ENCODE results near the gene TASOR.
A peak's percentile ranks its signal among the peaks of the same experiment; 100 is the strongest.

The TASOR gene

DNA sequence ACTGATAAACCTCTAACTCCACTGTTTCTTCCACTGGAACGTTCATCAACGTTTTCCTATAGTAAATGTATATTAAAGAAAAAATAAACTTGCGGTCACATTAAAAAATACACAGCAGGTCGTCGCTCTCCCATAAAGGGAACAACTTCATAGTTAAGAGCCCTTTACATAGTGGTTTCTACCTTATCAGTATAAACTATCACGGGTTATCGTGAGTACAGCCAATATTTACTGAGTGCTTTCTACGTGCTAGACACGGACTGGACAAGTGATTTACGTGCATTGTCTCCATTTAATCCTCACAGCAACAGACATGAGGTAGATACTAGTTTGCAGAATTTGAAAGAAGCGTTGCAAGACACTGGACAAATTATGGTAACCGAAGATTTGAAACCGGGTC is 964 bp upstream of the TASOR start:
- DNase-seq: no peak

DNA sequence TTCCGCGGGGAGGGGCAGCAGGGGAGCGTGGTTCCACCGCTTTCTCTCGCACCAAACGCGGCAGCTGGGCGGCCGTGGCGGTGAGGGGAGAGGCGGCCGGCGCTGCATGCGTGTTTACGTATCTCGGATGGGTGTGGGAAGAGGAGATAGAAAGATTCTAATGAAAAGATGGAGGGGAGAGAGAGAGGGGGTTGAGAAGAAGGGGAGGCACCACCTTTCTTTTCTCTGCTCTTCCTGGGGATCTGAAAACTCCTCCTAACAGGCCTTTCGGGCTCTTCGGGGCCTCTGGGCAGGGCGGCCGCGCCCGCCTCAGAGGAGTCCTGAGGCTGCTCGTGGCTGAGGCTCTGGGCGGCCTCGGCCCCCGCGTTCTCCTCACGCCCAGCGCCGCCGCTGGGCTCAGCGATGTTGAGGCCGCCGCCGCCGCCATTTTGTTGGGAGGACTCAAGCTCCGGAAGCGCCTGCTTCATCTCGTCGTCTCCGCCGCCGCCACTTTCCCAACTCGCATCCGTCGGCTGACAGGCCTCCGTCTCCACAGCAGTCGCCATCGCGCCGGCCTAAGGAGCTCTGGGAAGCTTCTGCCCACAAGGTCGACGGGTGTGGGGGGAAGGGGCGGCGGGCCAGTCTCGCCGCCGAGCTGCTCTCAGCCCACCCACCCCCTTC is 473 bp downstream of the TASOR start:
- peak; percentile 22 for DNase-seq

DNA sequence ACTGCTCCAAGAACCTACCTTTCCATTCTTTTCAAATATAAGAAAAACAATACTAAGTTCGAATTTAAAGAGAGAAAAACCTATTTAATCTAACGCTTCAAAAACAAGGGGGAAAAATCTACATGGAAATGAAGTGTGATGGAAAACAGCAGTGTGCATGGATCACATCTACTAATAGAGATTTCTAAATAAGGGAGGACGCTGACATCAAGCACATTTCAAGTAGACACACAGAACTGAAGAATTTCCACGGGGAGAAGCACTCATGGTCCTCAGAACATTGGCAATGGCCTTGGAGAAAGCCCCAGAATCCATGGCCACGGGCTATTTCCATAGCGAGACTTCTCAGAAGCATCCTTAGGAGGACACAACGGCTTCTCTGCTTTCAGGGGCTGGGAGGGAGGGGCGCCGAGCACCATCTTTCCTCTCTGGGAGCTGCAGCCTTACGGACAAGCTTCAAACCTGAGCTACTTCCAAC is 1.0 kb downstream of the TASOR start:
- DNase-seq: peak; percentile 47

DNA sequence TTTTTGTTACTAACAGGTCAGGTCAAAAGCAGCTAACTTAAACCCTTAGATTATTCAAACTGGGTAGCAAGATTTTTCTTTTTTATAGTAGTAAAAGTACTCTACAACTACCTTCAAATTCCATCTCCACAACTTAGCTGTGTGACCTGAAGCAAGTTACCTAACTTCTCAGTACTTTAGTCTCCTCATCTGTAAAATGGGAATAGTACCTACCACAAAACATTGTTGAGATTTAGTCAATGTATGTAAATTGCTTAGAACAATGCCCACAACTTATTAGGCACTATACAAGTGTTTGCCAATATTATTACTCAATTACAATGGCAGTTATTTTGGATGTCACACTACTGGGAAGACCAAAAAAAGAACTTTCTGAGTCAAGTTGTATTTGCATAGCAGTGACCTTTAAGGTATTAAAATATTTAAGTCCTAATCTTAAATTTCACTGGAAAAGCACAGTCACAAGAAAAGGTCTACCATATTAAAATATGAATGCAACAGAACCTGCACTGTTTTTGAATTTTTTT is 2.9 kb downstream of the TASOR start:
- no peak for DNase-seq

DNA sequence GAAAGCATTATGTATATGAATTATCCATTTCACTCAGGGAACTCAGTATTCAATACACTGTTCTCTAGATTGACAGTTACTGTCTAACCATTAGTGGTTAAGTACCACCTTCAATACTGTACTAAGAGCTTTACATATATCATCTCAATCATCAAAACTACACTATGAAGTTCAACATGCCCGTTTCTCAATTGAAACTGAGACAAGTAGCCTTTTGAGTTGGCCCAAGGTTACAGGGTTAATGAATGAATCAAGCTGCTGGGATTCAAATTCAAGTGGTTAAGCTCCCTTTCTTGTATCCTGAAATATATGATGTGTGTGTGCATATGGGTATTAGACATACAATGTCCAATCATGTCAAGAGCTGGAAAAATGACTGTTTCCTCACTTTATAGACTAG is 5.8 kb downstream of the TASOR start:
- DNase-seq: no peak

DNA sequence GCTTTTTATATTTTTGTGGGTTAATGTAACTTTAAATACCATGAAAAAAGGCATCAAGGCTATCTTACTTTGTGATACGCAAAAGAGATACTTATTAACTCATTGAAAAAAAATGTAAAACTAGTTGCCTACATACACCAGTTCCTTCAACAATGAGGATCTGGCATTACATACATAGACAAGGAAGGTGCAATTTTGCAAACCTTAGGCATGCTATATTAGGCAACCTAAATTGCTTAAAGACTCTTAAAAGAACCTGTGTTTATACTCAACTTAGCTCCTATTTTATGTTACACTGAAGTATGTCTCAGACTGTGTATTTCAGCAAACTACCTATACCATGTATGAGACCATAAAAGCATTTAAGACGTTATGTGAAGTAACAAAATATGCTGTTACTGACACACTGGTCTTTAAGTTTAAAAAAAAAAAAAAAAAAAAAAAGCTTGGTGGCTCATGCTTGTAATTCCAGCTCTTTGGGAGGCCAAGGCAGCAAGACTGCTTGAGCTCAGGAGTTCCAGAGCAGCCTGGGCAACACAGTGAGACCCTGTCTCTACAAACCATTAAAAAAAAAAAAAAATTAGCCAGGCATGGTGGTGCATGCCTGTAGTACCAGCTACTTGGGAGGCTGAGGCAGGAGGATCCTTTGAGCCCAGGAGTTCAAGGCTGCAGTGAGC is 9.1 kb downstream of the TASOR start:
- no peak for DNase-seq

DNA sequence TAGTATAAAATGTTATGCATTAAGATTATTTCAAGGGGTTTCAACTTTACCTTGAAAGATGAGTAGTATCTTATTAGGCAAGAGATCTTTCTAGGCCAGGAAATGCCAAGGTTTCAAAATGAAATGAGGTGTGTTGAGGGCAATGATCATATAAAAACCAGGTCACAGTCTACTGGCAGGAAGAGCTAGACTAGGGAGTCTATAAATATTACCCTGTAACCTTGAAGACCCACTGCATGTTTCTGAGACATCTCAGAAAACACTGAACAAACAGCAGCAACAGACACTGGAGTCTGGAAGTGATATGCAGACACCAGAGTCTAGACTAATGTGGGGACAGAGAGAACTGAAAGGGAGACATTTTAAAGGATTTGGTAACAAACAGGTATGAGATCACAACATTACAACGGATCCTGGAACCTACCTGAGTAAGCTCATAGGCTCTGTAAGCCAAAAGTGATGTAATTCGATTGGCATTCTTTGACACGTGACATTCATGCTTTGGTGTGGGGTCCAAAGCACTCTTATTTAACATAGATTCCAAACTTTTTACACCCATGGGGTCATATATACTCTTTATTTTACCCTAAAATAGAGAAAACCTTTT is 15.0 kb downstream of the TASOR start:
- no peak for DNase-seq

DNA sequence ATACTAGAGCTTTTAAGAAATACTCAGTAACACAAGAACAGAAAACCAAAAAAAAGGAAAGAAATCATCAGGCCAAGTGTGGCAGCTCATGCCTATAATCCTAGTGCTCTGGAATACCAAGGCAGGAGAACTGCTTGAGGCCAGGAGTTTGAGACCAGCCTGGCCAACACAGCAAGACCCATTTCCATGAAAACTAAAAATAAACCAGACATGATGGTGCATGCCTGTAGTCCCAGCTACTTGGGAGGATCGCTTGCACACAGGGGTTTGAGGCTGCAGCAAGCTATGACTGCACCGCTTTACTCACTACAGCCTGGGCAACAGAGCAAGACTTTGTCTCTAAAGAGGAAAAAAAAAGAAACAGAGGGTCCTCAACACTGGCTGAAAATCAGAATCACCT is 18.2 kb downstream of the TASOR start:
- DNase-seq: no peak

DNA sequence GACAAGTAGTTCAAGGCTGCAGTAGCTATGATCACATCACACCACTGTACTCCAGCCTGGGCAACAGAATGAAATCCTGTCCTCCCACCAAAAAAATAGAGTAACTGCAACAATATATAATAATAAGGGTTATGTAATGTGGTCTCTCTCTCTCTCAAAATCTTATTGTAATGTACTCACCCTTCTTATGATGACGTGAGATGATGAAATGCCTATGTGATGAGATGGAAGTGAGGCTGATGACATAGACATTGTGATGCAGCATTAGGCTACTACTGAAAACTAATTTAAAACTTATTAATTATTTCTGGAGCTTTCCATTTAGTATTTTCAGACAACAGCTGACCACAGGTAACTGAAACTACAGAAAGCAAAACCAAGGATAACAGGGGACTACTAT is 27.4 kb downstream of the TASOR start:
- no peak for DNase-seq

DNA sequence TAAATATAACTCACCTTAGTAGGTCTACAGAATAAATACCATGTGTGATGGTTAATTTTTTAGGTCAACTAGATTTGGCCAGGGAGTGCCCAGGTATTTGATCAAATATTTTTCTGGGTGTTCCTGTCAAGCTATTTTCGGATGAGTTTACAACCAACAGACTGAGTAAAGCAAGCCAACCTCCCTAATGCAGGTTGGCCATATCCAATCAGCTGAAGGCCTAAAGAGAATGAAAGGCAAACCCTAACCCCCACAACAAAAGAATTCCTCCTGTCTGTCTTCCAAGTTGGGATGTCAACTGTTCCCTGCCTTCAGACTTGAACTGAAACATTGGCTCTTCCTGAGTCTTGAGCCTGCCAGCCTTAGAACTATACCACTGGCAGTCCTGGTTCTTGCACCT is 28.6 kb downstream of the TASOR start:
- no peak for DNase-seq

DNA sequence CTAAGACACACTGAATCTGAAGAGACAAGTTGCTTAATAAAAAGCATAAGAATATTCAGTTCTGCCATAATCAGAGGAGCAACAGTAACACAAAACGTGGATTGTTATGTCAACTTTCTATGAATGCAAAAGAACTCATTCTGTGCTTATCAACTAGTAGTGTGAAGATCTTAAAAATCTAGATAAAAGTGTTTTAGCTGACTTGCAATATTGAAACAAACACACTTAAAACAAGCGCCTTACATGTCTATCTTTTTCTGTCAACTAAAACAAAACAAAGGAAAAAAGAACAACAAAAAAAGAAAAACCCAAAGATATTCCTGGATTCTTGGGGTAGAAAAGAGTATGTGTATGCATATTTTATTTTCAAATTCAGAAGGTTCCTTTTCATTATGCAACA is 37.7 kb downstream of the TASOR start:
- no peak for DNase-seq

DNA sequence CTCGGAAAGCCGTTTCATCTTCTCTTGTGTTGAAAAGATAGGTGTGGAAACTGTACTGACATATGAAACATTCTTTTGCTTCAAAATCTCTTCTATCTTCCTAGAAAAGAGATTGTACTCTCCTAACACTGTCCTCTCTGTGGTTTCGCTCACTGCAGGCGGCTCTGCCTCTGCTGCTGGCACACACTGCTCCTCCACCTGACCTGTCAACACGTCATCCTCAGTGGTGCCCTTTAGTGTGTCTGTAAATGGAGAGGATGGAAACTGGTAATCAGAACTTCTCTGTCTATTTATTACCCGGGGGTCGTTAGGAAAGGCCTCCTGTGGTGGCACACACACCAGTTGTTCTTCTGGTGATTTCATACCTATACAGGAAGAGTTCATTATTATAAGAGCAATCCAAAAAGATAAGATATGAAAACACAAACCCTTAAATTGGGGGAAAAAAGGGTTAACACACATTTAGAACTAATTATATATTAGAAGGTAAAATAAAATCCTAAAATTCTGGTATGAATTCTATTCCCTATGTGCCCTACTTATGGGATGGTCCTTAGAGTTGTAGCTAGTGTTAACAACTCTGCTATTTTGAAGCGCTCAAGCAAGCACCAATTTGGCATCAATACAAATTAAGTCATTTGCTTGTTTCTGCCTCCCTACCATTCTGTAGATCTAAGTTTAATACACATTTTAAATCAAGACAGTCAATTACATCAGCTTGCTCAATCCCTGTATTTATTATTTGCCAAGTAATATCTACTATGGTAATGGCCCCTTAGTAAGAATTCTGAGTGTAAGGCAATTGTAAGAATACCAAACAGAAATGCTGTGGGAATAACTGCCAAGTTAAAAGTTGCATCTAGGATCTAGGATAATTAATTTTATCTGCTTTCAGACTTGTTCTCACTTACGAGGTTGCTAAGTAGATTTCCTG is 49.2 kb downstream of the TASOR start:
- no peak for DNase-seq
